MCF 10A (cell line): ENCODE measurements around the gene PTPN11. TPM values are rescaled to one million over a fixed set of nuclear protein-coding genes. Genes with fewer than 3 reads are reported as not detected.

Experiments
- BruUV-seq: library from RNA; stranded (reverse); fragments of 400-500 nt; replicated peaks from 2 replicates; lab custom pipeline; 2021; lab: Mats Ljungman, UMichigan
- CTCF ChIA-PET: fragments of 300-600 bp; sonication (Branson Sonifier 250); formaldehyde crosslinking; extraction: SDS; loops from one replicate; lab custom pipeline; 2021; ENCODE audit warnings: antibody characterized with exemption, inconsistent platforms; lab: Yijun Ruan, JAX
- POLR2A ChIA-PET: fragments of 300-600, 350-650 bp; sonication (Branson Sonifier 250); formaldehyde crosslinking; extraction: SDS; loops from one replicate; lab custom pipeline; 2020; ENCODE audit warnings: antibody characterized with exemption, inconsistent platforms; lab: Yijun Ruan, JAX
- DNase-seq: peaks from one replicate; pipeline ENCODE4 v3.0.0-alpha.2; 2018; ENCODE audit not compliant: unreplicated experiment
- H3K27ac Mint-ChIP-seq: one replicate; pipeline ENCODE4 v1.8.0; 2022; ENCODE audit warnings: mild to moderate bottlenecking, low read depth, mixed read lengths; ENCODE audit not compliant: unreplicated experiment
- H3K27me3 Mint-ChIP-seq: one replicate; pipeline ENCODE4 v1.8.0; 2022; ENCODE audit warnings: mixed read lengths; ENCODE audit not compliant: insufficient read depth, unreplicated experiment
- H3K36me3 Mint-ChIP-seq: one replicate; pipeline ENCODE4 v1.8.0; 2022; ENCODE audit warnings: mild to moderate bottlenecking, moderate library complexity, mixed read lengths; ENCODE audit not compliant: insufficient read depth, unreplicated experiment
- H3K4me1 Mint-ChIP-seq: one replicate; pipeline ENCODE4 v1.8.0; 2022; ENCODE audit warnings: mixed read lengths; ENCODE audit not compliant: insufficient read depth, unreplicated experiment
- H3K4me3 Mint-ChIP-seq: one replicate; pipeline ENCODE4 v1.8.0; 2022; ENCODE audit warnings: mild to moderate bottlenecking, moderate library complexity, mixed read lengths; ENCODE audit not compliant: unreplicated experiment
- H3K9me3 Mint-ChIP-seq: one replicate; pipeline ENCODE4 v1.8.0; 2022; ENCODE audit warnings: mixed read lengths; ENCODE audit not compliant: unreplicated experiment
- CTCF ChIP-seq: fragments of 200-600 bp; IDR thresholded peaks from one replicate; pipeline ENCODE4 v1.8.0; 2022; ENCODE audit warnings: antibody characterized with exemption, mild to moderate bottlenecking; ENCODE audit not compliant: unreplicated experiment
- intact Hi-C: fragments of 100-400 bp; cut with micrococcal nuclease; formaldehyde crosslinking; loops from 2 replicates; pipeline ENCODE4 v1.14.1; 2022
- total RNA-seq: library from RNA; stranded (reverse); gene quantifications from 2 replicates; pipeline ENCODE4 v1.2.3, GENCODE V29; 2022

Gene PTPN11
- total RNA-seq, 1 experiment from 2014 or later, result 164 TPM

GRCh38 chr12:112551681-112552080 is 132.9 kb downstream of the PTPN11 start:
- DNase-seq, result no peak
- BruUV-seq, result no TSS peak
- POLR2A ChIA-PET, result no interaction called here
- no peak overlapping the region for H3K27ac Mint-ChIP-seq
- CTCF ChIA-PET, result interaction anchor here (0.6 to 1.0 kb wide), 2 partner anchors 12 to 497 kb away, joined by 4 to 6 read pairs; no protein-coding TSS in a partner anchor
- no peak overlapping the region for H3K4me3 Mint-ChIP-seq
- H3K36me3 Mint-ChIP-seq, result no peaks in the 10 kb centered on the region
- H3K27me3 Mint-ChIP-seq, result peaks cover 43% of the 10 kb centered on the region
- no peak for TF ChIP-seq CTCF
- H3K9me3 Mint-ChIP-seq, result peaks cover 9% of the 10 kb centered on the region
- intact Hi-C loops, result no loop called here
- no peaks in the 10 kb centered on the region for H3K4me1 Mint-ChIP-seq

GRCh38 chr12:112555621-112556233 is 137.0 kb downstream of the PTPN11 start:
- BruUV-seq, result no TSS peak

GRCh38 chr12:112557951-112558630 is 139.3 kb downstream of the PTPN11 start:
- Mint-ChIP-seq H3K4me1 (no peaks in the 10 kb centered on the region), H3K9me3 (peaks cover 3% of the 10 kb centered on the region), H3K27ac (no peak overlapping the region), H3K36me3 (no peaks in the 10 kb centered on the region), H3K4me3 (no peak overlapping the region), H3K27me3 (peaks cover 30% of the 10 kb centered on the region)
- no peak for TF ChIP-seq CTCF
- POLR2A ChIA-PET, result interaction anchor here (0.7 kb wide), 1 partner anchor 55 kb away, joined by 3 read pairs; no protein-coding TSS in a partner anchor
- CTCF ChIA-PET, result no interaction called here
- no peak for DNase-seq
- intact Hi-C loops, result no loop called here
- no TSS peak for BruUV-seq

More at GRCh38 chr12:112555621-112556233, 137.0 kb downstream of the PTPN11 start:
- H3K9me3 Mint-ChIP-seq, result peaks cover 9% of the 10 kb centered on the region
- no peaks in the 10 kb centered on the region for H3K4me1 Mint-ChIP-seq
- intact Hi-C loops, result no loop called here
- CTCF ChIA-PET, result no interaction called here
- no peak for TF ChIP-seq CTCF
- peaks cover 34% of the 10 kb centered on the region for H3K27me3 Mint-ChIP-seq
- no peaks in the 10 kb centered on the region for H3K36me3 Mint-ChIP-seq
- no peak for DNase-seq
- H3K27ac Mint-ChIP-seq, result no peak overlapping the region
- POLR2A ChIA-PET, result no interaction called here
- no peak overlapping the region for H3K4me3 Mint-ChIP-seq

Other genes starting within 250 kb of the PTPN11 start
- gene HECTD4, start 36.5 kb upstream of the PTPN11 start, total RNA-seq, result 35.2 and 46.7 TPM in 2 replicates
- 2,095 and 2,221 TPM in 2 replicates for gene RPL6, start 9.3 kb upstream of the PTPN11 start, total RNA-seq